ENCODE measurements around the gene IQCF2.
"Not testable (repeated sequence)": the region's sequence is repeated elsewhere in the genome, so short reads cannot be mapped to it uniquely, and the experiment has no call there.

IQCF2 gene

GRCh38 chr3:51896607-51897305, 35.3 kb downstream of the IQCF2 start:
- TF ChIP-seq CTCF (IDR thresholded peaks at IDR 0.05; ENCODE audit: extremely low read depth, missing control alignments): no peak
- no peak for DNase-seq (ENCODE audit: low spot score)

DNA sequence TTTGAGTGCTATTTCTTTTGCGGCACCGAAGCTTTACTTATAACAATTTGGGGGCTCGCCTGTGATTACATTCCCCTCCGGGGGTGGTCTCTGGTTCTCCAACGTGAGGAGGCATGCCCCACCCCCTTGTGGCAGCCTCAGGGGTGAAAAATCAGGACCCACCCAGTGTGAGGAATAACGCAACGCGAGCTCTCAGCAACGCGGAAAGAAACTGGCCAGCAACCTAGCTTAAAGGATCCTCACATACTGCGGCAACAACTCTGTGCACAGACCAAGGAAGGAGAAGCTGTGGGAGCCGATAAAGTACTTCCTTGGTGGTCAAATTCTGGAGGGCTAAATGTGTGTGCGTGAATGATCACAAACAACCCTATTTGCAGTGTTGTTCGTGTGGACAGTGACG, 36.0 kb downstream of the IQCF2 start:
- no peak for DNase-seq (ENCODE audit: low spot score)
- TF ChIP-seq CTCF (IDR thresholded peaks at IDR 0.05; ENCODE audit: extremely low read depth, missing control alignments): no peak

- DNase-seq (ENCODE audit: low spot score): not testable (repeated sequence)
These were observed 38.6 kb downstream of the IQCF2 start for GRCh38 chr3:51900043-51900442.

DNA sequence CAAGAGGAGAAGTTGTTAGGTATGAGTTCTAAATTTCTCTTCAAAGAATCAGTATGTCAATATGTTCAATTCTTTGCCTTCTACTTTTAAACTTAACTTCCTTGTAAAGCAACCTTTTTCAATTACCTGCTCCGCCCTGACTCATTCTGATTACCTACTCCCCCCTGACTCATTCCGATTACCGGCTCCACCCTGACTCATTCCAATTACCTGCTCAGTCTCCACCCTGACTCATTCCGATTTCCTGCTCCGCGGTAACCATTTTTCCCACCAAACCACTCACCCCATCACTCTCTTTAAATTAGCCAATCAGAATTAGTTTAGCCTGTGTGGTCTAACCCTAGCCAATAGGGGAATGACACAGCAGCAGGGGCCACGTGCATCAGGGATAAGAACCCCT, 40.9 kb downstream of the IQCF2 start:
- not testable (repeated sequence) for DNase-seq (ENCODE audit: low spot score)

DNA sequence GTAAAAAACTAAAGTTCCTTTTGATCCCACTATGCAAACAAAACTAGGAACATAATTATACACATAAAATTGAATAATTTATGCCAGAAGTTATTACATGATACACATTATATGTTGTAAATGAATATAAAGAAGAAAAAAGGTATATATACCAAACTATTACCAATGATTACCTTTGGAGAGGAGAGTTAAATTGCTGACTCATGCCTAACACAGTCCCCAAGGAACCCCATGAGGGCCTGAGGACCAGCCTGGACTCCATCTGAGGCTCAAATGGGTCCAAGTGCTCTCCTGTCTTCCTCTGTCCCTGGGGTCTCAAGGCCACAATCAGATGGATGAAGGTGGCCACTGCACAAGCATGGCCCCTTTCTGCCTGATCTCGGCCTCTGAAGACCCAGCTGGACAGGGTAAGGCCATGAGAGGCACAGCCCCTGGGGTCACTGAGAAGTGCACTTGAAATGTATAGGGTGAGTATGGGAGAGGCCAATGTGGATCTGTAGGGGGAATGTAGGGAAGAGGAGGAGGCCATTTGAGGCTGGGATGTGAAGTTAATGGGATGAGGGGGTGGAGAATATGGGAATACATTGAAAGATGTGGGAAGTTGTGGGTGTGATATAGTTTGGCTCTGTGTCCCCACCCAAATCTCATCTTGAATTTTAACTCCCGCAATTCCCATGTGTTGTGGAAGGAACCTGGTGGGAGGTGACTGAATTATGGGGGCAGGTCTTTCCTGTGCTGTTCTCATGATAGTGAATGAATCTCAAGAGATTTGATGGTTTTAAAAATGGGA, 42.8 kb downstream of the IQCF2 start:
- TF ChIP-seq CTCF (IDR thresholded peaks at IDR 0.05; ENCODE audit: extremely low read depth, missing control alignments): no peak
- no peak for DNase-seq (ENCODE audit: low spot score)

DNA sequence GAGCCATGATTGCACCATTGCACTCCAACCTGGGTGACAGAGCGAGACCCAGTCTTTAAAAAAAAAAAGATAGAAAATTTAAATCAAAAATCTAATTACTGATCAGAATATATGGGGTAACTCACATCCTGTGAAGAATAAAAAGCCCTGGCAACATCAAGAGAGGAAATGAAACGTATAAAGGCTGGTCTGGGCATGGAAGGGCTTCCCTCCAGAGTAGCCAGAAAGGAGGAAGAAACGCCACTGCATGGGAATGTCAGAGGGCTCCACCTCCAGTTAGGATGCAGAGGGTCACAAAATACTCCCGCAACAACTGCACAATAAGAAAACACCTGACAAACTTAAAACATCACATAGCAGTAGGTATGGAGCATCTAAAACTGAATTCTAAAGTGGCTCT, 46.6 kb downstream of the IQCF2 start:
- no peak for TF ChIP-seq CTCF (IDR thresholded peaks at IDR 0.05; ENCODE audit: extremely low read depth, missing control alignments)
- no peak for DNase-seq (ENCODE audit: low spot score)

All from GM20000 (cell line).